ENCODE data around the gene LDLR.
A peak's percentile ranks its signal among the peaks of the same experiment; 100 is the strongest.
"Not testable (repeated sequence)": the region's sequence is repeated elsewhere in the genome, so short reads cannot be mapped to it uniquely, and the experiment has no call there.

The LDLR gene

DNA sequence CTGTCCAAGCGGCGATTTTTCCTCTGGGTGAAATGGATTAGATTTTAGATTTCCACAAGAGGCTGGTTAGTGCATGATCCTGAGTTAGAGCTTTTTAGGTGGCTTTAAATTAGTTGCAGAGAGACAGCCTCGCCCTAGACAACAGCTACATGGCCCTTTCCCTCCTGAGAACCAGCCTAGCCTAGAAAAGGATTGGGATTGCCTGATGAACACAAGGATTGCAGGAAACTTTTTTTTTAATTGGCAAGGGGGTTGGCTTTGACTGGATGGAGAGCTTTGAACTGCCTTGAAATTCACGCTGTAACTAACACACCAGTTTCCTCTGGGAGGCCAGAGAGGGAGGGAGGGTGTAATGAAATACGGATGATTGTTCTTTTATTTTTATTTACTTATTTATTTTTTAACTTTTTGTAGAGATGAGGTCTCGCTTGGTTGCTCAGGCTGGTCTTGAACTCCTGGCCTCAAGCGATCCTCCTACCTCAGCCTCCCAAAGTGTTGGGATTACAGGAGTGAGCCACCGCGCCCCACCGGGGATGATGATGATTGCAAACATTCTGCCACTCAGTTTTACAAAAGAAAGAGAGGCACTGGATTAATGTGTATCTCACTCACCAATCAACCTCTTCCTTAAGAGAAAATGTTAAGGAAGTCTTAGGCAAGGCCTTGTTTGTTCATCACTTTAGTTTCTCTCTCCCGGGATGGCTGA is 1.9 kb downstream of the LDLR start:
- Mint-ChIP-seq H3K9me3 (no peaks in the 10 kb centered on the region), H3K27me3 (peaks cover 3% of the 10 kb centered on the region), H3K4me3 (peak overlapping the region; percentile 81), H3K4me1 (peaks cover 35% of the 10 kb centered on the region), H3K27ac (peak overlapping the region; percentile 72), H3K36me3 (peaks cover 3% of the 10 kb centered on the region)
- no peak for ATAC-seq

DNA sequence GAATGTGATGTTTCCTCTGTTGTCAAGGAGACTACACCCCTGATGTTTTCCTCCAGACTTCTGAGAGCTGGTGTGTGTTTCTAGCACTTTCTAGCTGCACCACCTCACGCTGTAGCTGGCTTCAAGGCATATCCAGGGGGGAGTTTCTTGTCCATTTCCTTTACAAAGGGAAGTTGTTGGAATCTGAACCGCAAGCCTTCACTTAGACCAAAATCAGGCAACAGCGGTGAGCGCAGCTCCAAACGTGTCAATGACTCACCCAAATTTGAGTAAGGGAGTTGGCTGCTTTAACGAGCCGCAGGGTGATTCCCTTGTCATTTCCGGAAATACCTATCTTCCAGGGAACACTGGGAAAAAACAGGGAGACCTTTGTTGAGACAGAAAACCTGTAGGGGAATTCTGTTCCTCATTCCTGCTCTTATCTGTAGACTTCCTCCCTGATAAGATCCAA is 2.5 kb downstream of the LDLR start:
- H3K36me3 Mint-ChIP-seq = peaks cover 7% of the 10 kb centered on the region
- H3K27me3 Mint-ChIP-seq = peaks cover 8% of the 10 kb centered on the region
- H3K4me3 Mint-ChIP-seq = no peak overlapping the region
- H3K27ac Mint-ChIP-seq = no peak overlapping the region
- no peak for ATAC-seq
- peaks cover 41% of the 10 kb centered on the region for H3K4me1 Mint-ChIP-seq
- H3K9me3 Mint-ChIP-seq = no peaks in the 10 kb centered on the region

DNA sequence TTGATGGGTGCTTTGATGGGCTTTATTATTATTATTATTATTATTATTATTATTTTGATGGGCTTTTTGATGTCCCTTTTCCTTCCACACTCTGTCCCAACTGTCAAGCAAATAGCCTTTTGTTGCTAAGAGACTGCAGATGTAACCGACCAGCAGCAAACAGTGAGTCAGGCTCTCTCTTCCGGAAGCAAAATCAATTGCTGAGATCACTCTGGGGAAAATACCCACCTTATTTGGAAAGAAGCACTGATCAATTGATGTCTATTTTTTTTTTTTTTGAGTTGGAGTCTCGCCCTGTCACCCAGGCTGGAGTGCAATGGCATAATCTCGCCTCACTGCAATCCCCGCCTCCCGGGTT is 2.9 kb downstream of the LDLR start:
- Mint-ChIP-seq H3K9me3 (no peaks in the 10 kb centered on the region), H3K4me1 (peaks cover 42% of the 10 kb centered on the region), H3K36me3 (peaks cover 7% of the 10 kb centered on the region), H3K4me3 (no peak overlapping the region), H3K27ac (peak overlapping the region; percentile 44), H3K27me3 (peaks cover 8% of the 10 kb centered on the region)
- ATAC-seq = no peak

- H3K4me3 Mint-ChIP-seq = no peak overlapping the region
- H3K27me3 Mint-ChIP-seq = peaks cover 8% of the 10 kb centered on the region
- no peak for ATAC-seq
- no peaks in the 10 kb centered on the region for H3K9me3 Mint-ChIP-seq
- no peak overlapping the region for H3K27ac Mint-ChIP-seq
- peaks cover 42% of the 10 kb centered on the region for H3K4me1 Mint-ChIP-seq
- H3K36me3 Mint-ChIP-seq = peaks cover 7% of the 10 kb centered on the region
These were observed 4.5 kb downstream of the LDLR start for GRCh38 chr19:11093689-11094238.

DNA sequence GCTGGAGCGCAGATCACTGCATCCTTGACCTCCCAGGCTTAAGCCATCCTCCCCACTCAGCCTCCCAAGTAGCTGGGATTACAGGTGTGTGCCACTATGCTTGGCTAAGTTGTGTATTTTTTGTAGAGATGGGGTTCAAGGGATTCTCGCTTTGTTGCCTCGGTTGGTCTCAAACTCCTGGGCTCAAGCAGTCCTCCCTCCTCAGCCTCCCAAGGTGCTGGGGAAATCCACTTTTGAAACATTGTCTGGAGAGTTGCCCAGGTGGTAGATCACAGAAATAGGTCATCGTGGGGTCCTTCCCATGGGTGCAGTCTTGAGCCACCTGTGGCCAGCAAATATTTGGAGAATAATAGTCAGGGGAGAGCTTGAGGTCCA is 5.2 kb downstream of the LDLR start:
- Mint-ChIP-seq H3K36me3 (peaks cover 7% of the 10 kb centered on the region), H3K27ac (peak overlapping the region; percentile 53), H3K4me1 (peaks cover 42% of the 10 kb centered on the region)

DNA sequence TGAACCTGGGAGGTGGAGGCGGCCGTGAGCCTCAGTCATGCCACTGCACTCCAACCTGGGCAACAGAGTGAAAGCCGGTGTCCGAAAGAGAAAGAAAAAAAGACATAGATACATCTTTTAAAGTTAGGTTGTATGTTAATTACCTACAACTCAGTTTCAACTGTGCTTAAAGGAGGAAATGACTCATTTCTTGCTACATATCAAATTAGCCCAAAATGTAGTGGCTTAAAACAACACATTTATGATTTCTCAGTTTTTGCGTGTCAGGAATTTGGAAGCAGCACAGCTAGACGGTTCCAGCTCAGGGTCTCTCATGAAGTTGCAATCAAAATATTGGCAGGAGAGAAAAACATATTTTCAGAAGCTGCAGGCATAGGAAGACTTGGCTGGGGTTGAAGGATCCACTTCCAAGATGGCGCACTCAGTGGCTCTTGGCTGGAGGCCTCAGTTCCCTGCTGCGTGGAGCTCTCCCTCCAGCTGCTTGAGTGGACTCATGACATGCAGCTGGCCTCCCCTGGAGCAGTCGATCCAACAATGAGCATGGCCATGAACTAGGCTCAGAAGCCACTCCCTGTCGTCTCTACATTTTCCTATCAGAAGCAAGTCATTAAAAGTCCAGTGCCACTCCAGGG is 7.1 kb downstream of the LDLR start:
- Mint-ChIP-seq H3K36me3 (peaks cover 16% of the 10 kb centered on the region), H3K27ac (peak overlapping the region; percentile 53), H3K9me3 (peaks cover 7% of the 10 kb centered on the region), H3K4me1 (peaks cover 36% of the 10 kb centered on the region), H3K4me3 (peak overlapping the region; percentile 55), H3K27me3 (peaks cover 17% of the 10 kb centered on the region)
- ATAC-seq = peak; percentile 49

More for the DNA sequence above, 5.2 kb downstream of the LDLR start:
- no peak overlapping the region for H3K4me3 Mint-ChIP-seq
- ATAC-seq = no peak
- peaks cover 3% of the 10 kb centered on the region for H3K9me3 Mint-ChIP-seq
- H3K27me3 Mint-ChIP-seq = peaks cover 8% of the 10 kb centered on the region

DNA sequence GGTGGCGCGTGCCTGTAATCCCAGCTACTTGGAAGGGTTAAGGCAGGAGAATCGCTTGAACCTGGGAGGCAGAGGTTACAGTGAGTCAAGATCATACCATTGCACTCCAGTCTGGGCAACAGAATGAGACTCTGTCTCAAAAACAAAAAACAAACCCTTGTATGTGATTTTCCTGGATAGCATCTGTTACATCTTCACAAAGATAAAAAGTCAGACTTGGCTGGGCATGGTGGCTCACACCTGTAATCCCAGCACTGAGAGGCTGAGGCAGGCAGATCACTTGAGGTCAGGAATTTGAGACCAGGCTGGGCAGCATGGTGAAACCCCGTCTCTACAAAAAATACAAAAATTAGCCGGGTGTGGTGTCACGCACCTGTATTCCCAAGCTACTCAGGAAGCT is 8.1 kb downstream of the LDLR start:
- H3K9me3 Mint-ChIP-seq, ATAC-seq, H3K4me3 Mint-ChIP-seq, H3K27ac Mint-ChIP-seq: not testable (repeated sequence)
- H3K4me1 Mint-ChIP-seq = peaks cover 35% of the 10 kb centered on the region
- H3K36me3 Mint-ChIP-seq = peaks cover 16% of the 10 kb centered on the region
- H3K27me3 Mint-ChIP-seq = peaks cover 17% of the 10 kb centered on the region

DNA sequence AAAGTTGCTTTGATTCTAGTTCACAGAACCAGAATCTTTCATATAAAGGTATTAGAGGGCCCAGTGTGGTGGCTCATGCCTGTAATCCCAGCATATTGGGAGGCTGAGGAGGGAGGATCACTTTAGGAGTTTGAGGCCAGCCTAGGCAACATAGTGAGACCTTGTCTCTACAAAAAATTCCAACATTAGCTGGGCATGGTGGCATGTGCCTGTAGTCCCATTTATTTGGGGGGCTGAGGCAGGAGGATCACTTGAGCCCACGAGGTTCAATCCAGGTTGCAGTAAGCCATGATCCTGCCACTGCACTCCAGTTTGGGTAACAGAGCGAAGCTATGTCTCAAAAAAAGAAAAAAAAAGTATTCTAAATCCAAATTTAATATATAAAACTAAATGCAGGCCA is 9.1 kb downstream of the LDLR start:
- H3K4me3 Mint-ChIP-seq = no peak overlapping the region
- peaks cover 24% of the 10 kb centered on the region for H3K27me3 Mint-ChIP-seq
- H3K4me1 Mint-ChIP-seq = peaks cover 25% of the 10 kb centered on the region
- peaks cover 16% of the 10 kb centered on the region for H3K36me3 Mint-ChIP-seq
- no peak overlapping the region for H3K27ac Mint-ChIP-seq
- peaks cover 7% of the 10 kb centered on the region for H3K9me3 Mint-ChIP-seq
- no peak for ATAC-seq

DNA sequence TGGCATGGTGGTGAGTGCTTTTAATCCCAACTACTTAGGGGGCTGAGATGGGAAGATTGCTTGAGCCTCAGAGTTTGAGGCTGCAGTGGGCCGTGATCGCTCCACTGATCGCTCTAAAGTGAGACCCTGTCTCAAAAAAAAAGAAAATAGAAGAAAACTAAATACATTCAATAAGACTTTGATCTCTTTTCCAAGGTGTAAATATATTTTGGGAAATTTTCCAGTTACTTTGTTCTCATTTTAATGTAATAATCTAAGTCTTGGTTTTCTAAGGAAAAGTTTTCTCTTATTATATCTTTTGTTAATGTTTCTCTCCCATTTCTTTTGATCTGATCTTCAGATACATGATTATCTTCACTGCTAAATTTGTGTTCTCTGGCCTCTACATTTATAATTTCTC is 9.6 kb downstream of the LDLR start:
- peaks cover 24% of the 10 kb centered on the region for H3K27me3 Mint-ChIP-seq
- no peak for ATAC-seq
- no peak overlapping the region for H3K27ac Mint-ChIP-seq
- H3K4me1 Mint-ChIP-seq = peaks cover 25% of the 10 kb centered on the region
- peaks cover 7% of the 10 kb centered on the region for H3K9me3 Mint-ChIP-seq
- H3K4me3 Mint-ChIP-seq = no peak overlapping the region
- H3K36me3 Mint-ChIP-seq = peaks cover 16% of the 10 kb centered on the region

GRCh38 chr19:11100049-11100448 is 10.8 kb downstream of the LDLR start:
- H3K27ac Mint-ChIP-seq = no peak overlapping the region
- ATAC-seq = no peak
- no peak overlapping the region for H3K4me3 Mint-ChIP-seq
- H3K4me1 Mint-ChIP-seq = peaks cover 17% of the 10 kb centered on the region
- H3K36me3 Mint-ChIP-seq = peaks cover 25% of the 10 kb centered on the region
- peaks cover 7% of the 10 kb centered on the region for H3K9me3 Mint-ChIP-seq
- peaks cover 24% of the 10 kb centered on the region for H3K27me3 Mint-ChIP-seq

DNA sequence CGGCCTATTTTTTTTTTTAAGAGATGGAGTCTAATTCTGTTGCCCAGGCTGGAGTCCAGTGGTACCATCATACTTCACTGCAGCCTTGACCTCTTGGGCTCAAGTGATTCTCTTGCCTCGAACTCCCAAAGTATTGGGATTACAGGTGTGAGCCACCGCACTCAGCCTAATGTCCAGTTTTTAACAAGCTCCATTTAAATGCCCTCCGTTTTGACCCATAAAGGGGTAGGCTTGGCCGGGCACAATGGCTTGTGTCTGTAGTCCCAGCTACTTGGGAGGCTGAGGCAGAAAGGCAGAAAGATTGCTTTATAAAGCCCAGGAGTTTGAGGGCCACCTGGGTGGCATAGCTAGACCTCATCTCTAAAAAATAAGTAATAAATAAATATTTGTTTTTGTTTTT is 11.8 kb downstream of the LDLR start:
- H3K36me3 Mint-ChIP-seq = peaks cover 23% of the 10 kb centered on the region
- no peak for ATAC-seq
- H3K4me1 Mint-ChIP-seq = peaks cover 7% of the 10 kb centered on the region
- peaks cover 7% of the 10 kb centered on the region for H3K9me3 Mint-ChIP-seq
- no peak overlapping the region for H3K4me3 Mint-ChIP-seq
- H3K27me3 Mint-ChIP-seq = peaks cover 22% of the 10 kb centered on the region
- no peak overlapping the region for H3K27ac Mint-ChIP-seq

GRCh38 chr19:11102944-11103343 is 13.7 kb downstream of the LDLR start:
- Mint-ChIP-seq H3K4me3 (no peak overlapping the region), H3K27ac (no peak overlapping the region), H3K4me1 (no peaks in the 10 kb centered on the region), H3K9me3 (peaks cover 7% of the 10 kb centered on the region), H3K27me3 (peaks cover 16% of the 10 kb centered on the region), H3K36me3 (peaks cover 18% of the 10 kb centered on the region)
- ATAC-seq = no peak

GRCh38 chr19:11103667-11104066 is 14.4 kb downstream of the LDLR start:
- not testable (repeated sequence) for H3K9me3 Mint-ChIP-seq, H3K27ac Mint-ChIP-seq, H3K4me3 Mint-ChIP-seq, ATAC-seq, H3K4me1 Mint-ChIP-seq
- Mint-ChIP-seq H3K36me3 (peaks cover 18% of the 10 kb centered on the region), H3K27me3 (peaks cover 16% of the 10 kb centered on the region)

GRCh38 chr19:11105014-11105636 is 15.9 kb downstream of the LDLR start:
- H3K9me3 Mint-ChIP-seq = peaks cover under 1% of the 10 kb centered on the region

DNA sequence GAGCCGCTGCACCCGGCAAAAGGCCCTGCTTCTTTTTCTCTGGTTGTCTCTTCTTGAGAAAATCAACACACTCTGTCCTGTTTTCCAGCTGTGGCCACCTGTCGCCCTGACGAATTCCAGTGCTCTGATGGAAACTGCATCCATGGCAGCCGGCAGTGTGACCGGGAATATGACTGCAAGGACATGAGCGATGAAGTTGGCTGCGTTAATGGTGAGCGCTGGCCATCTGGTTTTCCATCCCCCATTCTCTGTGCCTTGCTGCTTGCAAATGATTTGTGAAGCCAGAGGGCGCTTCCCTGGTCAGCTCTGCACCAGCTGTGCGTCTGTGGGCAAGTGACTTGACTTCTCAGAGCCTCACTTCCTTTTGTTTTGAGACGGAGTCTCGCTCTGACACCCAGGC is 17.2 kb downstream of the LDLR start:
- ATAC-seq = no peak
- Mint-ChIP-seq H3K4me3 (no peak overlapping the region), H3K36me3 (peaks cover 9% of the 10 kb centered on the region), H3K27me3 (peaks cover 7% of the 10 kb centered on the region), H3K9me3 (no peaks in the 10 kb centered on the region), H3K4me1 (no peaks in the 10 kb centered on the region), H3K27ac (no peak overlapping the region)

More at GRCh38 chr19:11105014-11105636, 15.9 kb downstream of the LDLR start:
- no peaks in the 10 kb centered on the region for H3K4me1 Mint-ChIP-seq
- no peak overlapping the region for H3K27ac Mint-ChIP-seq
- H3K4me3 Mint-ChIP-seq = no peak overlapping the region
- no peak for ATAC-seq
- peaks cover 11% of the 10 kb centered on the region for H3K27me3 Mint-ChIP-seq
- peaks cover 12% of the 10 kb centered on the region for H3K36me3 Mint-ChIP-seq

Measured in stimulated activated memory B cell treated with anti-CD40 and anti-IgM and Interleukin-4, amounts not matched to agents 10 μg/mL and 1 μg/mL and 100 μg/mL, for 72 hours (primary cell).